C4-2B (cell line): ENCODE measurements around the gene ITGB1.

Source experiments
- H3K27ac ChIP-seq: fragments of 450-650 bp; 2 replicates; pipeline ENCODE4 v1.5.1; 2017
- ZFX ChIP-seq: fragments of 450-650 bp; IDR thresholded peaks from 2 replicates; pipeline ENCODE4 v1.6.1; 2017
- TF ChIP-seq, protein P1 (sequence below): fragments of 450-650 bp; conservative IDR thresholded peaks from 2 replicates; pipeline ENCODE4 v1.5.1; 2017; ENCODE audit warnings: mild to moderate bottlenecking

ITGB1 gene

DNA sequence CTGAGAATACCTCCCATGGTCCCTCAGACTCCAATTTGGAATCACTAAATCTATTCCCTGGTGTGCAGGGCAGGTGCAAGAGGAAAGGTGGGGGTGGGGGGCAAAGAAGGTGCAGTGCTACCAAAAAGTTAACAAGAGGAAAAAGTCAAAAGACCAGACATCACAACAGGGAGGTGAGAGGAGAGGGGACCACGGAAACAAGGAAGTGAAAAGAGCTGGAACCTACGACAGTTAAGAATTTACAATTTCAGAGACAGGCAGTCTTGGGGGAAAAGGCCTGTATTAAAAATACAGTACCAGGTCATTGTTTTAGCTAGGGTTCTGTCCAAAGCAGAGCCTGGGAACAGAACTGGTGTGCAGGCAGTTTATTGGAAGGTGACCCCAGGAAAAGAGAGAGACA lies 14.6 kb downstream of the ITGB1 start:
- no peak overlapping the region for H3K27ac ChIP-seq
- TF ChIP-seq, protein P1, sequence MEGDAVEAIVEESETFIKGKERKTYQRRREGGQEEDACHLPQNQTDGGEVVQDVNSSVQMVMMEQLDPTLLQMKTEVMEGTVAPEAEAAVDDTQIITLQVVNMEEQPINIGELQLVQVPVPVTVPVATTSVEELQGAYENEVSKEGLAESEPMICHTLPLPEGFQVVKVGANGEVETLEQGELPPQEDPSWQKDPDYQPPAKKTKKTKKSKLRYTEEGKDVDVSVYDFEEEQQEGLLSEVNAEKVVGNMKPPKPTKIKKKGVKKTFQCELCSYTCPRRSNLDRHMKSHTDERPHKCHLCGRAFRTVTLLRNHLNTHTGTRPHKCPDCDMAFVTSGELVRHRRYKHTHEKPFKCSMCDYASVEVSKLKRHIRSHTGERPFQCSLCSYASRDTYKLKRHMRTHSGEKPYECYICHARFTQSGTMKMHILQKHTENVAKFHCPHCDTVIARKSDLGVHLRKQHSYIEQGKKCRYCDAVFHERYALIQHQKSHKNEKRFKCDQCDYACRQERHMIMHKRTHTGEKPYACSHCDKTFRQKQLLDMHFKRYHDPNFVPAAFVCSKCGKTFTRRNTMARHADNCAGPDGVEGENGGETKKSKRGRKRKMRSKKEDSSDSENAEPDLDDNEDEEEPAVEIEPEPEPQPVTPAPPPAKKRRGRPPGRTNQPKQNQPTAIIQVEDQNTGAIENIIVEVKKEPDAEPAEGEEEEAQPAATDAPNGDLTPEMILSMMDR, result no peak
- no peak for TF ChIP-seq ZFX

DNA sequence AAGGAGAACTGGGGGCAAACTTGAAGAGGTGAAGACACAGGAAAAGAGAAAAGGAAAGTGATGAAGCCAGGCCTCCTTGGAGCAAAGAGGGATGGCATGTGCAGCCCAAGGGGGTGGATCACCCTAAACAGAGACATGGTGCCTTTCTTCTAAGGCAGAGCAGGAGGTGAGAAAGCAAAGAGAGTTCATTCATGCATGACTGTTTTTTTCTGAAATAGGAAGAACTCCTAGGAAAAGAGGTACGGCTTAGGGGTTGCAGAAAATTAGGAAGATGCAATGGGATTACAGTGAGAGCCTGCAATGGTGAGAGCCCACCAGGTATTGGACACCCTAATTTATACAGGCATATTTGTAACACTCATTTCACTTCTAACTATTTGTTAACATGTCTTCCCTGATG lies 15.9 kb downstream of the ITGB1 start:
- TF ChIP-seq, protein P1, result no peak
- TF ChIP-seq ZFX, result no peak
- no peak overlapping the region for H3K27ac ChIP-seq

DNA sequence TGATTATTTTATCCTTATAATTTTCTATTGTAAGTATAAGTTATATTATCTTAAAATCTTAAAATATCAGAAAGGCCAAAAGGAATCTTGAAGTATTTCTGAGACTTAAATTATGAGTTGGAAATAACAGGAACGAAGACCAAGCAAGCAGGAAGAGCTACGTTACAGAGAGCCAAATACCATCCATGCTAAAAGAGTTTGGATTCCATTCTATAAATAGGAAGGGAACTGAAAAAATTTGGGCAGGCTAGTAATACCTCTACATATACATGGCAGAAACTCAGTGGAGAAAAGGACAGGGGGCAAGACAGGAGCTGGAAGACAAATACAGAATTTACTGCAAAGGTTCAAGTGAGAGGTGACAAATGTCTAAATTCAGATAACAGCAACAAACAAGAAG lies 16.7 kb downstream of the ITGB1 start:
- no peak for TF ChIP-seq ZFX
- TF ChIP-seq, protein P1, result no peak
- H3K27ac ChIP-seq, result no peak overlapping the region

DNA sequence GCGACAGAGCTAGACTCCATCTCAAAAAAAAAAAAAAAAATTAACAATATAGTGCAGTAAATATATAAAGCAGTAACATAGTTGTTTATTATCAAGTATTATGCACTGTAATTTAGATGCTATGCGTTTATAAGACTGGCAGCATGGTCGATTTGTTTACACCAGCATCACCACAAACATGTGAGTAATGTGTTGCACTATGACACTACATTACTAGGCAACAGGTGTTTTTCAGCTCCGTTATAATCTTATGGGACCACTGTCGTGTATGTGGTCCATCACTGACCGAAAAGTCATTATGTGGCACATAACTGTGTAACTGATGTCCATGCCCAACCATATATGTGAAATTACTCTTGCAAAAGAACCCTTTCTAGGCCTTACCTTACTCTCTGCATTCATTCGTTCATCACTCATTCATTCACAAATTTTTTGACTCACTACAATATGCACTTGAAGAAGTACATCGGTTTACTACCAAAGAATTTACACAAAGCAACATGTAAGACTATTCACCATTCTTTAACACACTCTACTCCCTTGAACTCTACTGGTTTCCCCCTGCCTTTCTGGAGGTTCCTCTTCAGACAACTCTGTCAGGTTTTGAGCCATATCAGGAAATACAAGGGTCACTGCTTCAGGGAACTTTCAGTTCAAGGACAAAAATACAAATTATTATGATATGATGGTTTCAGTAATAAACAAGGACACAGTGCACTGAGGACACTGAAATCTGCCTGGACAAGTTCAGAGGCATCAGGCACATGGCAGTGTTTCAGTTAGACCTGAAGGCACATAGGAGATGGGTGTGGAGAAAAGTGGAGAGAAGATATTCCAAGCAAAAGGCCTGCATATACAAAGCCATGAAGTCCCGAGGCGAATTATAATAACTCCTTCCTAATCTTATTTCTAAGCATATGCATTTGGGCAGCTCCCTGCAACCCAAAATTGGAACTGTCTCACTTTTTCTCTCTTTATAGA lies 17.4 kb downstream of the ITGB1 start:
- H3K27ac ChIP-seq, result no peak overlapping the region
- TF ChIP-seq, protein P1, result no peak
- no peak for TF ChIP-seq ZFX

DNA sequence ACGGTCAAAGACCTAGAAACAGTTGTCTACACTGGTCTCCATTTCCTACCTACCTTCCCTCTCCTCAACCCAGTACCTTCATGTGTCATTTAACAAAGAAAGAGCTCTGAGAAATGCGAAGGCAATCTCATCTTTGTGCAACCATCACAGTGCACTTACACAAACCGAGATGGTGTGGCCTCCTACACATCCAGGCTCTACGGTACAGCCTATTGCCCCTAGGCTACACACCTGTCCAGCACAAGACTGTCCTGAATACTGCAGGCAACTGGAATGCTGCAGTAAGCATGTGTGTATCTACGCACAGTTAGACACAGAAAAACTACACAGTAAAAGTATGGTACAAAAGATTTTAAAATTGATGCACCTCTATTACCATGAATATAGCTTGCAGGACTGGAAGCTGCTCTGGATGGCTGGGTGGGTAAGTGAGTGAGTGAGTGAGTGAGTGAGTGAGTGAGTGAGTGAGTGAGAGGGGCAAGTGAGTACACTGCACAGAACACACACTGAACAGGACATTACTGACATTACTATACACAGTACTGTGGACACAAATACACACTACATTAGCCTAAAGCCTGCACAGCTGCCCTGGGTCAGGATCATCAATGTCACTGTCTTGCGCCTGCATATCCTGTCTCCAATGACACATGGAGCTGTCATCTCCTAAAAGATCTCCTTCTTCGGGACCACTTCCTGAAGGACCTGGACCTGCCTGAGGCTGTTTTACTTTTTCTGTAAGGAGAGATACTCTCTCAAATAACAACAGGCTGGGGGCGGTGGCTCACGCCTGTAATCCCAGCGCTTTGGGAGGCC lies 18.5 kb downstream of the ITGB1 start:
- no peak for TF ChIP-seq ZFX
- TF ChIP-seq, protein P1, result no peak
- no peak overlapping the region for H3K27ac ChIP-seq

DNA sequence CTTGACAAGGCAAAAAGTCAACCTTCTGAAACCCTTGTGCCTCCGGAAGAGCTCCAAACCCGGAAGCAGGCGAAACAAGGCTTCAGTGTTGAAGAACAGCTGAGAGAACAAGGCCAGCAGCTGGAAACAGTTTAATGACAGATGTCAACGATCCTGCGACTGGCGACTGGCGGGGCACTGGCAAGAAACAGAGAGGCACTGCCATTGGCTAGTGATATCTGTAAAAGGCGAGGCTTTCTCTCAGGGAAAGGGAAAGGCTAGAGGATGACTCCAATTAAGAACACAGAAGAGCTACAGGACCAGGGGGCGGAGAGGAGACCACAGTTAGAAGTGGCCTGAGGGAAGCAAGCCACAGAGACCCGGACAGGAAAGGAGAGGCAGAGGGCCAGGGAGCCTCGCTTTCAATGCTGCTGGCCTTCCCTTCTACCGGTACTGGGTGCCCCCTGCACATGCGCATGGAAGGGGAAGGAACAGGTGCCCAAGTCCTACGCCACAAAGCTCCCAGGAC lies 19.4 kb downstream of the ITGB1 start:
- TF ChIP-seq ZFX, result no peak
- TF ChIP-seq, protein P1, result no peak
- H3K27ac ChIP-seq, result no peak overlapping the region
